Measurements from ENCODE around the gene TXNDC12.

- TF ChIP-seq CTCF (IDR thresholded peaks at IDR 0.05) (no peak), POLR2A (IDR thresholded peaks at IDR 0.05) (no peak)
Measured at GRCh38 chr1:52002038-52002917, 52.7 kb downstream of the TXNDC12 start.

Measured in lower leg skin (tissue), 3 donors.